Upper lobe of left lung (tissue), 6 donors: ENCODE data around the gene MAN1A2. TPM values are rescaled to one million over a fixed set of nuclear protein-coding genes. Genes with fewer than 3 reads are reported as not detected.

Experiments
- ATAC-seq, 2 donors: fragments of 200-7000 bp; cut with Tn5 transposase; one replicate each; pipeline ENCODE4 v1.9.1; 2022; ENCODE audit warnings: mild to moderate bottlenecking in 2 of 2, moderate library complexity in 2 of 2; ENCODE audit not compliant: low FRiP score in 2 of 2
- DNase-seq, 2 donors: peaks; one replicate each; pipeline ENCODE4 v3.0.0-alpha.2; 2019 to 2020
- H3K27ac ChIP-seq, 4 donors: fragments of 200-600 bp; sonication (generic); one replicate each; pipeline ENCODE4 v1.5.1; 2016 to 2019
- H3K27me3 ChIP-seq, 4 donors: fragments of 200-600 bp; sonication (generic); one replicate each; pipeline ENCODE4 v1.5.1; 2017 to 2019
- H3K36me3 ChIP-seq, 4 donors: fragments of 200-600 bp; sonication (generic); one replicate each; pipeline ENCODE4 v1.5.1; 2016 to 2019
- H3K4me1 ChIP-seq, 4 donors: fragments of 200-600 bp; sonication (generic); one replicate each; pipeline ENCODE4 v1.5.1; 2018 to 2019
- H3K4me3 ChIP-seq, 4 donors: fragments of 200-600 bp; sonication (generic); one replicate each; pipeline ENCODE4 v1.5.1; 2017 to 2019; ENCODE audit warnings: mild to moderate bottlenecking in 2 of 4, moderate library complexity in 1 of 4
- H3K9me3 ChIP-seq, 4 donors: fragments of 200-600 bp; sonication (generic); one replicate each; pipeline ENCODE4 v1.5.1; 2018 to 2019
- EP300 ChIP-seq, 4 donors: sonication (generic); formaldehyde crosslinking; IDR thresholded peaks; one replicate each; pipeline ENCODE4 v1.5.1; 2017; ENCODE audit warnings: antibody characterized with exemption in 4 of 4, control low read depth in 2 of 4
- POLR2A ChIP-seq, 4 donors: fragments of 450-650 bp; IDR thresholded peaks; one replicate each; pipeline ENCODE4 v1.5.1; 2016 to 2017; ENCODE audit warnings: antibody characterized with exemption in 4 of 4, mild to moderate bottlenecking in 2 of 4
- POLR2AphosphoS5 ChIP-seq, 2 donors: sonication (generic); formaldehyde crosslinking; IDR thresholded peaks; one replicate each; pipeline ENCODE4 v1.5.1; 2017; ENCODE audit warnings: antibody characterized with exemption in 2 of 2
- WGBS, 2 donors: methylation state at CpG; one replicate each; pipeline ENCODE4 v1.1.5; 2017 to 2018; 5-methylcytosine and 5-hydroxymethylcytosine counted together
- total RNA-seq, 6 donors: library from RNA; depleted of rRNA in 4 of 6; stranded (reverse); fragments of >200 nt in 4 of 6; gene quantifications; one replicate each; pipeline versions ENCODE4 v1.1.0 to v1.2.1, GENCODE V29; 2016 to 2021
- TF ChIP-seq, protein P1 (sequence below), 6 experiments: fragments of 450-650 bp in 4 of 6; fragments of 200-600 bp in 2 of 6; sonication (generic) in 2 of 6; IDR thresholded peaks; one replicate each; pipeline ENCODE4 v1.5.1; 2016 to 2019; ENCODE audit warnings: antibody characterized with exemption in 6 of 6
- donor health status: DM: no; HTN: no; CAD: no; lungs with moderate emphysema.
- donor health status: DM: no; HTN: yes; CAD: no; lungs with severe emphysema.

MAN1A2 gene
- total RNA-seq, 6 donors from 2014 or later, result 25.5 to 45.2 (median 33.3) TPM

DNA sequence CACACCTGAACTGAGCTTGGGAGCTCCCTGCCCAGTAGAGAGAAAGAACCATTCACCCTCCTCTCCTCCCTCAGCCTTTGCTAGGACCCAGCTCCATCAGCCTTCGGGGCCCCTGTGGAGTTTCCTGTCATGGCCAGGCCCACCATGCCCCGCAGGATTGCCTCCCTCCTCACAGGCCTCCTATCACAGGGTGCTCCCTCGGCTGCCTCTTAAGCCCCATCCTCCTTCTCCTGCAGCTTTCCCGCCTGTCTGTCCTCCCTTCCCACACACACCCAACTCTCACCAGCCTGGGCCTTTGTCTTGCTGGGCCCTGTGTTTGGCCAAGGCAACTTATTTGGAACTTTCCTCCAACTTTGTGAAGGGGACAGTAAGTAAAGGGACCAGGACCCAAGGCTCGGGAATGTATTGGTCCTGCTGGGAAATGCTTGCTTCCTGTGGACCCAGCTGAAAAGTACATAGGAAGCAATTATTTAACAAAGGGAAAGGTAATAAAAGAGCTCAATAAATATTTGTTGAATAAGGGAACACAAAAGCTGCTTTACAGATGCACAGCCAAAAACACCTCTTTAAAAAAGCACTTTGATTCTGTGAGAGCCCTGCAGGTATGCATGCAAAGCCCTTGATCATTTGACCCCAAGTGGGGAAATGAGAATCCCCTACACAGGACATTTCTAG lies 207.0 kb downstream of the MAN1A2 start:
- no peaks in the 10 kb centered on the region for H3K36me3 ChIP-seq
- ATAC-seq (no peak), DNase-seq (no peak)
- WGBS, 2 donors, result 60 to 65% methylated on average over 5 of the region's 5 CpGs
- no peak for TF ChIP-seq POLR2A (IDR thresholded peaks at IDR 0.05)
- TF ChIP-seq POLR2AphosphoS5 (IDR thresholded peaks at IDR 0.05), result no peak
- TF ChIP-seq, protein P1, sequence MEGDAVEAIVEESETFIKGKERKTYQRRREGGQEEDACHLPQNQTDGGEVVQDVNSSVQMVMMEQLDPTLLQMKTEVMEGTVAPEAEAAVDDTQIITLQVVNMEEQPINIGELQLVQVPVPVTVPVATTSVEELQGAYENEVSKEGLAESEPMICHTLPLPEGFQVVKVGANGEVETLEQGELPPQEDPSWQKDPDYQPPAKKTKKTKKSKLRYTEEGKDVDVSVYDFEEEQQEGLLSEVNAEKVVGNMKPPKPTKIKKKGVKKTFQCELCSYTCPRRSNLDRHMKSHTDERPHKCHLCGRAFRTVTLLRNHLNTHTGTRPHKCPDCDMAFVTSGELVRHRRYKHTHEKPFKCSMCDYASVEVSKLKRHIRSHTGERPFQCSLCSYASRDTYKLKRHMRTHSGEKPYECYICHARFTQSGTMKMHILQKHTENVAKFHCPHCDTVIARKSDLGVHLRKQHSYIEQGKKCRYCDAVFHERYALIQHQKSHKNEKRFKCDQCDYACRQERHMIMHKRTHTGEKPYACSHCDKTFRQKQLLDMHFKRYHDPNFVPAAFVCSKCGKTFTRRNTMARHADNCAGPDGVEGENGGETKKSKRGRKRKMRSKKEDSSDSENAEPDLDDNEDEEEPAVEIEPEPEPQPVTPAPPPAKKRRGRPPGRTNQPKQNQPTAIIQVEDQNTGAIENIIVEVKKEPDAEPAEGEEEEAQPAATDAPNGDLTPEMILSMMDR (IDR thresholded peaks at IDR 0.05), result no peak
- TF ChIP-seq EP300 (IDR thresholded peaks at IDR 0.05), result no peak
- H3K9me3 ChIP-seq, result no peaks in the 10 kb centered on the region
- H3K4me1 ChIP-seq, result peaks cover 0 to 33% (median 9%) of the 10 kb centered on the region in 4 donors
- no peak overlapping the region for H3K27ac ChIP-seq
- H3K27me3 ChIP-seq, result no peaks in the 10 kb centered on the region
- no peak overlapping the region for H3K4me3 ChIP-seq

DNA sequence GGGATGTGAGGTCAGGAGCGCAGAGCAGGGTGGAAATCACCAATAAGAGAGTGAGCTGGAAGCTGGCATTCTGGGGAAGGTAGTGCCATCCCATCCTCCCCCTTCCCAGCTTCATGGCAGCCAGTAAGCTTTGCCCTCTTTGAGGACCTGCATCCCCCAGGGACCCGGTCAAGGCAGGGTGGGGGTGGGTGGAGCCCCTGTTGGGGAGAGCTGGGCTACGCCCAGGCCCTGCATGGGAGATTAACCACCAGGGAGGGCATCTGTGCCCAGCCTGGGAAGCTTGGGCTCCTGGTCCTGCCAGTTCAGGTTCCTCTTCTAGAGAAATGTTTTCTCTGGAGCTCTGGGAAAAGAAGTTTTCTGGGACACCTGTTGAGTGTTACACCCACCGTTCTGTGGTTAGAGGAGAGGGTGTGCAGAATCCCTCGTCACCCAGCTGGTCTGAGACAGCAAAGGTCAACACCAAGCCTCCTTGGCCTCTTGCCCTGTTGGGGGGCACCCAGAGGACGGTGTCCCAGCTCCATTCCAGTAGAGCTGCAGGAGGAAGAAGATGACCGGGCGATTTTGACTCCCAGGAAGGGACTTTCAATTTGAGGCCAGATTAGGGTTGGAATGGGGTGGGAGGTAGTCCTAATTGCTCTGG lies 208.5 kb downstream of the MAN1A2 start:
- no peak overlapping the region for H3K27ac ChIP-seq
- H3K9me3 ChIP-seq, result no peaks in the 10 kb centered on the region
- H3K4me3 ChIP-seq, result no peak overlapping the region
- DNase-seq, result no peak
- 82 to 88% methylated on average over 4 to 8 of the region's 8 CpGs for WGBS, 2 donors
- TF ChIP-seq, protein P1 (IDR thresholded peaks at IDR 0.05), result no peak
- TF ChIP-seq POLR2A (IDR thresholded peaks at IDR 0.05), result no peak
- no peak for TF ChIP-seq EP300 (IDR thresholded peaks at IDR 0.05)
- no peak for TF ChIP-seq POLR2AphosphoS5 (IDR thresholded peaks at IDR 0.05)
- H3K27me3 ChIP-seq, result no peaks in the 10 kb centered on the region
- no peak for ATAC-seq
- H3K36me3 ChIP-seq, result no peaks in the 10 kb centered on the region
- H3K4me1 ChIP-seq, result peaks cover 0 to 26% (median 8%) of the 10 kb centered on the region in 4 donors

DNA sequence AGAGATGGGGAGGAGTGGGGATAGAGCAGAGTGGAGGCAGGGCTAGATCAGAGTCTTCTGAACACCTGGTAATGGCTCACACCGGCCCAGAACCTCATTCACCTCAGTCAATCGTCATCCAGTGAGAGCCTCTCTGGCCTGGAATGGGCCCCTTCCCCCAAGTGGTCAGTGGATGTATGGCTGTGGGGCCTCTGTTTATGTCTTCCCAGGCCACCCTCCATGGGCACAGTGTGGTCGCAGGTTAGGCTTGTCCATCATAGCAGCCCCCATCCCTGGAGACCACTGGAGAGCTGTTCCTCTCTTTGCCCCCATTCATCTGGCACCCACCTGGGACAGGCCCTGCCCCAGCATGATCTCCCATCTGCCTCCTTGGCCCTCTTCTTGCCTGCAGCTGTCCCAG lies 209.0 kb downstream of the MAN1A2 start:
- Histone ChIP-seq H3K4me1 (peaks cover 0 to 25% (median 8%) of the 10 kb centered on the region in 4 donors), H3K27me3 (no peaks in the 10 kb centered on the region), H3K4me3 (no peak overlapping the region), H3K36me3 (no peaks in the 10 kb centered on the region), H3K9me3 (no peaks in the 10 kb centered on the region), H3K27ac (no peak overlapping the region)
- no peak for TF ChIP-seq POLR2A (IDR thresholded peaks at IDR 0.05)
- no peak for TF ChIP-seq EP300 (IDR thresholded peaks at IDR 0.05)
- TF ChIP-seq, protein P1 (IDR thresholded peaks at IDR 0.05), result no peak
- no peak for TF ChIP-seq POLR2AphosphoS5 (IDR thresholded peaks at IDR 0.05)
- ATAC-seq (no peak), DNase-seq (no peak)
- WGBS, 2 donors, result 95 to 100% methylated on average over 2 to 3 of the region's 3 CpGs

DNA sequence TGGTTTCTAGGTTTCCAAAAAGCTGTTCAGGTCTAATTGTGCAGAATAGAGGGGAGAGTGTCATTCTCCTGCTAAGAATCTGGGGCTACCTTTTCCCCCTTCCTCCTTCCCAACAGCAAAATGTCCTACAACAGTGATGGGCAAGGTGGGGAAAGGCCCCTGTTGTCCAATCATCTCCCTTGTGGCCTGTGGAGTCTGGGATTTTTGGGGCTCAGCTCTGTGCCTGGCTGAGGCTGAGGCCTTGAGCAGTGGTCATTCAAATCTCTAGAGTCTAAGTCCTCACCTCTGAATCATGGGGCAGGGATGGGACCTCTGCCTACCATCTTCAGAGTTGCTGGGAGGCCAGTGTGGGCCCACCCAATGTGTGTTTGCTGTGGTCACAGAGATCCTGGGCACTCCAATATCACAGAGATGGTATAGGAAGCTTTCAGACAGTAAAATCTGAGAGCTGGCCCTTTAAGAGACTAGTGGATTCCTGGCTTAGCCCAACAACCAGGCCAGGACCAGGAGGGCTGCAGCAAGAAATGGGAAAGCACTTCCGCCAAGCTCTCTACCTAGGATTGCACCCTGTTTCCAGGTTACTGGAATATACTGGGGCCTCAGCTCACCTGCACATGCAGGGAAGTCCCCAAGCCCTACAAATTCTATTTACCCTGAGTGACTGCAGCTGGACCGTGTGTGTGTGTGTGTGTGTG lies 210.1 kb downstream of the MAN1A2 start:
- no peaks in the 10 kb centered on the region for H3K27me3 ChIP-seq
- H3K27ac ChIP-seq, result peak overlapping the region in 1 of 4 donors; percentile 26
- peaks cover 0 to 14% (median 4%) of the 10 kb centered on the region in 4 donors for H3K4me1 ChIP-seq
- no peaks in the 10 kb centered on the region for H3K9me3 ChIP-seq
- H3K4me3 ChIP-seq, result no peak overlapping the region
- no peak for TF ChIP-seq POLR2A (IDR thresholded peaks at IDR 0.05)
- no peak for TF ChIP-seq EP300 (IDR thresholded peaks at IDR 0.05)
- TF ChIP-seq, protein P1 (IDR thresholded peaks at IDR 0.05), result no peak
- no peak for TF ChIP-seq POLR2AphosphoS5 (IDR thresholded peaks at IDR 0.05)
- peak in 1 of 2 donors; percentile 33 for DNase-seq
- H3K36me3 ChIP-seq, result no peaks in the 10 kb centered on the region
- WGBS, 2 donors, result 35 to 79% methylated on average over 2 of the region's 2 CpGs
- ATAC-seq, result no peak
